Smooth muscle cell (in vitro differentiated cells): ENCODE data around the gene ZNF615. TPM values are rescaled to one million over a fixed set of nuclear protein-coding genes. Genes with fewer than 3 reads are reported as not detected.

Experiments
- DNase-seq: peaks from one replicate; lab custom pipeline; 2025; ENCODE audit not compliant: unreplicated experiment; lab: John Stamatoyannopoulos, UW
- H2AFZ ChIP-seq: fragments of 200-600 bp; sonication (generic); 2 replicates; pipeline ENCODE4 v1.6.0; 2016; ENCODE audit warnings: antibody characterized with exemption, low read depth, mild to moderate bottlenecking
- H3F3A ChIP-seq: fragments of 200-600 bp; sonication (generic); 2 replicates; pipeline ENCODE4 v1.6.0; 2017; ENCODE audit warnings: antibody characterized with exemption, low read depth
- H3K27ac ChIP-seq: fragments of 200-600 bp; sonication (generic); 2 replicates; pipeline ENCODE4 v1.5.1; 2016; ENCODE audit warnings: low read depth, mild to moderate bottlenecking
- H3K27me3 ChIP-seq: fragments of 200-600 bp; sonication (generic); 2 replicates; pipeline ENCODE4 v1.6.1; 2016; ENCODE audit warnings: low read depth, mild to moderate bottlenecking
- H3K36me3 ChIP-seq: fragments of 200-600 bp; sonication (generic); 2 replicates; pipeline ENCODE4 v1.5.1; 2016; ENCODE audit warnings: low read depth
- H3K4me1 ChIP-seq: fragments of 200-600 bp; sonication (generic); 2 replicates; pipeline ENCODE4 v1.5.1; 2016; ENCODE audit warnings: low read depth
- H3K4me2 ChIP-seq: fragments of 200-600 bp; sonication (generic); 2 replicates; pipeline ENCODE4 v1.6.0; 2016; ENCODE audit warnings: mild to moderate bottlenecking
- H3K4me3 ChIP-seq: fragments of 200-600 bp; sonication (generic); 2 replicates; pipeline ENCODE4 v1.5.1; 2016; ENCODE audit warnings: mild to moderate bottlenecking
- H3K79me2 ChIP-seq: fragments of 200-600 bp; sonication (generic); 2 replicates; pipeline ENCODE4 v1.6.0; 2016; ENCODE audit warnings: low read depth, mild to moderate bottlenecking
- H3K9ac ChIP-seq: fragments of 200-600 bp; sonication (generic); 2 replicates; pipeline ENCODE4 v1.6.0; 2016; ENCODE audit warnings: low read depth
- H3K9me3 ChIP-seq: fragments of 200-600 bp; sonication (generic); replicated peaks from 2 replicates; pipeline ENCODE4 v1.5.1; 2016; ENCODE audit warnings: low read depth
- H4K20me1 ChIP-seq: fragments of 200-600 bp; sonication (generic); 2 replicates; pipeline ENCODE4 v1.6.0; 2016; ENCODE audit warnings: low read depth
- WGBS: methylation state at CpG from one replicate; pipeline ENCODE4 v1.1.7; 2016; ENCODE audit warnings: low lambda C conversion rate; 5-methylcytosine and 5-hydroxymethylcytosine counted together
- polyA plus RNA-seq: library from polyadenylated mRNA; unstranded; fragments of >200 nt; fragmentation: Nextera tagmentation; extraction: Ambion mirVana; gene quantifications from 2 replicates; pipeline ENCODE4 v1.2.1, GENCODE V29; 2016
- total RNA-seq: library from RNA; depleted of rRNA; stranded (reverse); fragments of >200 nt; gene quantifications from 2 replicates; pipeline ENCODE4 v1.2.3, GENCODE V29; 2014
- TF ChIP-seq, protein P1 (sequence below): fragments of 200-600 bp; sonication (generic); IDR thresholded peaks from 2 replicates; pipeline ENCODE4 v1.5.1; 2017; ENCODE audit warnings: borderline replicate concordance, mild to moderate bottlenecking, antibody characterized with exemption; ENCODE audit not compliant: insufficient read depth, poor library complexity, severe bottlenecking

The ZNF615 gene
- total and polyA plus RNA-seq, 2 experiments from 2014 or later, result 4.5 to 23.6 TPM

DNA sequence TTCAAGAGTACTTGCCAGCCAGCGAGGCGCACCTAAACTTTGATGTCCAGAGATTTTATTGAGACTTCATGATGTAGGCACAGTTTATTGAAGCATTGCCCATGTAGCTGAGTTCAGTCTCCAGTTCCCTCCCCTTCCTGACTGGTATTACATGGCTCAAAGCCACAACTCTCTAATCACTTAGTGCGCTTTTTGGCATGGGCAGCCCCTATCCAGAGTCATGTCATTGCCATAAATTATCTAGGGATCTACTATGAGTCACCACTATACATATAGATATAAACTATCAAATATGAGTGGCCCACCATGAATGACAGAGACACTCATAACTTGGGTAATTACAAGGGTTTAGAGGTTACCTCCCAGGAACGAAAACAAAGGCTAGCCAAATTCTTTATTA, 12.5 kb upstream of the ZNF615 start:
- Histone ChIP-seq H3K4me1 (no peaks in the 10 kb centered on the region), H3K36me3 (peaks cover 79% of the 10 kb centered on the region), H2AFZ (no peak overlapping the region), H3K79me2 (peaks cover 19% of the 10 kb centered on the region), H3F3A (no peaks in the 10 kb centered on the region), H4K20me1 (no peaks in the 10 kb centered on the region), H3K27ac (no peak overlapping the region), H3K4me2 (no peak overlapping the region), H3K9me3 (peaks cover 24% of the 10 kb centered on the region), H3K27me3 (no peaks in the 10 kb centered on the region), H3K4me3 (no peak overlapping the region), H3K9ac (no peak overlapping the region)
- 97% methylated on average over 4 of the region's 4 CpGs for WGBS
- TF ChIP-seq, protein P1, sequence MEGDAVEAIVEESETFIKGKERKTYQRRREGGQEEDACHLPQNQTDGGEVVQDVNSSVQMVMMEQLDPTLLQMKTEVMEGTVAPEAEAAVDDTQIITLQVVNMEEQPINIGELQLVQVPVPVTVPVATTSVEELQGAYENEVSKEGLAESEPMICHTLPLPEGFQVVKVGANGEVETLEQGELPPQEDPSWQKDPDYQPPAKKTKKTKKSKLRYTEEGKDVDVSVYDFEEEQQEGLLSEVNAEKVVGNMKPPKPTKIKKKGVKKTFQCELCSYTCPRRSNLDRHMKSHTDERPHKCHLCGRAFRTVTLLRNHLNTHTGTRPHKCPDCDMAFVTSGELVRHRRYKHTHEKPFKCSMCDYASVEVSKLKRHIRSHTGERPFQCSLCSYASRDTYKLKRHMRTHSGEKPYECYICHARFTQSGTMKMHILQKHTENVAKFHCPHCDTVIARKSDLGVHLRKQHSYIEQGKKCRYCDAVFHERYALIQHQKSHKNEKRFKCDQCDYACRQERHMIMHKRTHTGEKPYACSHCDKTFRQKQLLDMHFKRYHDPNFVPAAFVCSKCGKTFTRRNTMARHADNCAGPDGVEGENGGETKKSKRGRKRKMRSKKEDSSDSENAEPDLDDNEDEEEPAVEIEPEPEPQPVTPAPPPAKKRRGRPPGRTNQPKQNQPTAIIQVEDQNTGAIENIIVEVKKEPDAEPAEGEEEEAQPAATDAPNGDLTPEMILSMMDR, result no peak
- DNase-seq, result no peak

DNA sequence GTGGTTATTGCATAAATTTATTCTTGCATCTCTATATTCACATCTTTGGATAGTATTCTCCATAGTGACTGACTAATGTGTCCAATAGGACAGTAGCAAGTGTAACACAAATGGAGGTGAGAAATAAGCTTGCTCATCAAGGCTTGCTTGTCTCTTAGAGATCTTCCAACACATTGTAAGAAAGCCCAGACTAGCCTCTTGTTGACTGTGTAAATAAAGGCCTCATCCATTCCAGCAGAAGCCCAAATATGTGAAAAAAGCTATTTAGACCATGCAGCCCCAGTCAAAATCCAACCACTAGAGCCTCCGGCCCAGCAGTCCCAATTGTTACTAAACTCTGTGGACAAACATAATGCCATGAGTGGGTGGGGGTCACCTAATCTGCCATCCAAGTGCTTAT, 2.7 kb upstream of the ZNF615 start:
- TF ChIP-seq, protein P1, result no peak
- Histone ChIP-seq H2AFZ (no peak overlapping the region), H3K27ac (no peak overlapping the region), H3K9me3 (peaks cover under 1% of the 10 kb centered on the region), H3K9ac (no peak overlapping the region), H3K36me3 (peaks cover 17% of the 10 kb centered on the region), H3K79me2 (peaks cover 20% of the 10 kb centered on the region), H3K4me3 (no peak overlapping the region), H3K4me2 (no peak overlapping the region), H4K20me1 (no peaks in the 10 kb centered on the region), H3K4me1 (no peaks in the 10 kb centered on the region), H3F3A (no peaks in the 10 kb centered on the region), H3K27me3 (no peaks in the 10 kb centered on the region)
- 100% methylated on average over 1 of the region's 1 CpG for WGBS
- DNase-seq, result no peak

DNA sequence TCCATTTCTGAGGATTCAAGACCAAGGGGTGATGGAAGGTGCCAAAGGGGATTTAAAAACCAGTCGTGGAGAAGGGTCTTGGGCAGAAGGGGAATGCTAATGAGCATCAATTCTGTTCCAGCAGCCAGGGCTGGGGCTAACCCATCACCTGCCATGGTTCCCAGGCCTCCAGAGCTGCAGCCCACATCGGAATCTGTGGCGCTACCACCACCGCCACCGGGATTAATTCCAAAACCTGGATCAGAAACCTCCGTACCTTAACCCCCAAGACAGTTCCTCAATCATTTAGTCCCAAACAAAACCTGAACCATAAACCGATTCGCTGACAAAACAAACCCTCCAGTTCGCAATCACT, 583 bp downstream of the ZNF615 start:
- H3K27me3 ChIP-seq, result no peaks in the 10 kb centered on the region
- peak overlapping the region; percentile 100 for H2AFZ ChIP-seq
- peaks cover 8% of the 10 kb centered on the region for H3K9me3 ChIP-seq
- peak overlapping the region; percentile 91 for H3K4me2 ChIP-seq
- peaks cover 18% of the 10 kb centered on the region for H3K36me3 ChIP-seq
- H3F3A ChIP-seq, result no peaks in the 10 kb centered on the region
- no peak overlapping the region for H3K27ac ChIP-seq
- no peaks in the 10 kb centered on the region for H3K4me1 ChIP-seq
- no peaks in the 10 kb centered on the region for H4K20me1 ChIP-seq
- H3K4me3 ChIP-seq, result peak overlapping the region; percentile 93
- peaks cover 35% of the 10 kb centered on the region for H3K79me2 ChIP-seq
- TF ChIP-seq, protein P1, result no peak
- DNase-seq, result no peak
- peak overlapping the region; percentile 72 for H3K9ac ChIP-seq
- WGBS, result 2% methylated on average over 9 of the region's 9 CpGs

DNA sequence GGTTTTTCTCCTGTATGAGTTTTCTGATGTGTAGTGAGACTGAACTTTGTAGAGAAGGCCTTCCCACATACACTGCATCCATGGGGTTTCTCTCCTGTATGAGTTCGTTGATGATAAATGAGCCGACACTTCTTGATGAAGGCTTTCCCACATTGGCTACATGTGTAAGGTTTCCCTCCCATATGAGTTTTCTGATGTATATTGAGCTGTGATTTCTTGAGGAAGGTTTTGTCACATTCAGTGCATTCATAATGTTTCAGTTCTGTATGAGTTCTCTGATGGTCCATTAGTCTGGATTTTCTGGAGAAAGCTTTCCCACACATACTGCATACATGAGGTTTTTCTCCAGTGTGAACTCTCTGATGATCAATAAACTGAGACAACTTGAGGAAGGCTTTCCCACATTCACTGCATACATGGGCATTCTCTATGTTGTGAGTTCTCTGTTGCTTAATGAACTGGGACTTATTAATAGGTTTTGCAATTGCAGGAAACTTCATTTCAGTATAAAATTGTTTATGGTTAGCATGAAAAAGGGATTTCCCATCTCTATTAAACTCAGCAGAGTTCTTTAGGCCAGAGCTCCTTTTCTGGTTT, 13.9 kb downstream of the ZNF615 start:
- Histone ChIP-seq H3K9ac (no peak overlapping the region), H4K20me1 (no peaks in the 10 kb centered on the region), H3K4me2 (no peak overlapping the region), H3K9me3 (peaks cover 82% of the 10 kb centered on the region), H3K4me3 (peak overlapping the region; percentile 15), H3K36me3 (peaks cover 69% of the 10 kb centered on the region), H3K79me2 (no peaks in the 10 kb centered on the region), H3K4me1 (no peaks in the 10 kb centered on the region), H2AFZ (no peak overlapping the region), H3F3A (no peaks in the 10 kb centered on the region), H3K27ac (no peak overlapping the region), H3K27me3 (no peaks in the 10 kb centered on the region)
- DNase-seq, result no peak
- WGBS, result 97% methylated on average over 2 of the region's 2 CpGs
- TF ChIP-seq, protein P1, result no peak
